ENCODE measurements around the gene ASPDH. TPM values are rescaled to one million over a fixed set of nuclear protein-coding genes. Genes with fewer than 3 reads are reported as not detected.

Gene ASPDH
- polyA plus RNA-seq, 2 of the 4 experiments (the other 2 are of a cell fraction), result not detected

GRCh38 chr19:50501568-50502475 is 11.9 kb downstream of the ASPDH start:
- ChIA-PET POLR2A (interaction anchor here (1.1 kb wide), 1 partner anchor 9 kb away, joined by 3 read pairs; the partner anchor contains the start of gene JOSD2), CTCF (interaction anchor here (0.8 to 2.5 kb wide), 5 partner anchors 11 to 41 kb away, joined by 3 to 9 read pairs (median 4); no protein-coding TSS in a partner anchor)
- 0 out of 6 replicates have a peak overlapping the region, but pooled peaks of 1 of the 2 experiments have one; percentile 34 for H3K27ac ChIP-seq
- DNase-seq (ENCODE audit: low read depth in 1 of 2, low spot score in 1 of 2) (no peak), ATAC-seq (peak; percentile 23 to 25; a peak in 5 of 6 replicates), FAIRE-seq (no peak)
- peaks cover 19% of the 10 kb centered on the region for H3K4me1 ChIP-seq
- 86% methylated on average over 25 of the region's 25 CpGs for WGBS (ENCODE audit: missing lambda C conversion rate)
- no peaks in the 10 kb centered on the region for H3K9me3 ChIP-seq
- TF ChIP-seq SMC3 (IDR thresholded peaks at IDR 0.05) (no peak), FOSL2 (IDR thresholded peaks at IDR 0.05) (no peak), FOSL2 (CRISPR knock-in tag; IDR thresholded peaks at IDR 0.05) (no peak)
- no peak overlapping the region for H3K4me3 ChIP-seq
- peak overlapping the region; percentile 60; the same call in 2 of the 3 replicates for H3K4me2 ChIP-seq

GRCh38 chr19:50501186-50501567 is 12.5 kb downstream of the ASPDH start:
- no peaks in the 10 kb centered on the region for H3K9me3 ChIP-seq
- ATAC-seq (peak; percentile 49 to 56), DNase-seq (ENCODE audit: low read depth in 1 of 2, low spot score in 1 of 2) (peak in 1 of 2 experiments; percentile 51), FAIRE-seq (no peak)
- H3K4me3 ChIP-seq, result no peak overlapping the region
- H3K4me1 ChIP-seq, result peaks cover 19% of the 10 kb centered on the region
- no peak for TF ChIP-seq MAZ (IDR thresholded peaks at IDR 0.05; ENCODE audit: borderline replicate concordance, low read depth, low read length)
- no peak for TF ChIP-seq REST (IDR thresholded peaks at IDR 0.05)
- TF ChIP-seq MAFK (IDR thresholded peaks at IDR 0.05; ENCODE audit: partially characterized antibody), result no peak
- TF ChIP-seq NR3C1 (IDR thresholded peaks at IDR 0.05), result no peak
- no peak for TF ChIP-seq RAD21 (conservative IDR thresholded peaks at IDR 0.05 in 1 of 2, IDR thresholded peaks at IDR 0.05 in 1 of 2)
- TF ChIP-seq HOXA7 (CRISPR knock-in tag; IDR thresholded peaks at IDR 0.05), result no peak
- TF ChIP-seq BHLHE40 (IDR thresholded peaks at IDR 0.05; ENCODE audit: low read depth, low read length), result no peak
- TF ChIP-seq TP53 (CRISPR knock-in tag; IDR thresholded peaks at IDR 0.05), result no peak
- TF ChIP-seq RNF2 (IDR thresholded peaks at IDR 0.05; ENCODE audit: borderline replicate concordance, low read depth), result no peak
- no peak for TF ChIP-seq ESRRA (IDR thresholded peaks at IDR 0.05; ENCODE audit: borderline replicate concordance, low read length)
- no peak for TF ChIP-seq GATA3 (IDR thresholded peaks at IDR 0.05; ENCODE audit: borderline replicate concordance)
- TF ChIP-seq ZC3H11A (IDR thresholded peaks at IDR 0.05), result no peak
- TF ChIP-seq ELK1 (IDR thresholded peaks at IDR 0.05; ENCODE audit: low read depth, low read length), result no peak
- no peak for TF ChIP-seq HOXB5 (CRISPR knock-in tag; IDR thresholded peaks at IDR 0.05)
- no peak for TF ChIP-seq HES2 (IDR thresholded peaks at IDR 0.05)
- TF ChIP-seq KDM1A (IDR thresholded peaks at IDR 0.05; ENCODE audit: low read depth), result no peak
- no peak for TF ChIP-seq HMGXB4 (CRISPR knock-in tag; IDR thresholded peaks at IDR 0.05; ENCODE audit: borderline replicate concordance)
- TF ChIP-seq EP300 (IDR thresholded peaks at IDR 0.05), result no peak
- no peak for TF ChIP-seq HOXB13 (CRISPR knock-in tag; IDR thresholded peaks at IDR 0.05; ENCODE audit: low read depth)
- CTCF ChIA-PET, result interaction anchor here (0.8 to 2.5 kb wide), 5 partner anchors 10 to 40 kb away, joined by 3 to 9 read pairs (median 4); no protein-coding TSS in a partner anchor
- POLR2A ChIA-PET, result no interaction called here
- peak overlapping the region in 1 of 2 experiments; percentile 34; a peak in 2 of 6 replicates for H3K27ac ChIP-seq
- H3K4me2 ChIP-seq, result peak overlapping the region; percentile 60
- WGBS (ENCODE audit: missing lambda C conversion rate), result 47% methylated on average over 12 of the region's 12 CpGs

Measured in A549 (cell line).